Esophagus squamous epithelium (tissue), 5 donors: ENCODE results near the gene CACNB4. TPM values are rescaled to one million over a fixed set of nuclear protein-coding genes. Genes with fewer than 3 reads are reported as not detected.

Source experiments
- DNase-seq: peaks from one replicate; lab custom pipeline; 2025; lab: John Stamatoyannopoulos, UW
- H3K27ac ChIP-seq, 4 donors: fragments of 200-600 bp; sonication (generic); one replicate each; pipeline ENCODE4 v1.5.1; 2016 to 2019; ENCODE audit warnings: mild to moderate bottlenecking in 1 of 4
- H3K27me3 ChIP-seq, 4 donors: fragments of 200-600 bp; sonication (generic); 1 replicate in 3 of 4; 2 replicates in 1 of 4; pipeline versions ENCODE4 v1.5.1 to v1.6.0; 2017 to 2021; ENCODE audit warnings: antibody characterized with exemption in 1 of 4
- H3K36me3 ChIP-seq, 3 donors: fragments of 200-600 bp; sonication (generic); one replicate each; pipeline ENCODE4 v1.5.1; 2016 to 2019
- H3K4me1 ChIP-seq, 3 donors: fragments of 200-600 bp; sonication (generic); one replicate each; pipeline ENCODE4 v1.5.1; 2017 to 2019
- H3K4me3 ChIP-seq, 4 donors: fragments of 200-600 bp; sonication (generic); 1 replicate in 3 of 4; 2 replicates in 1 of 4; pipeline ENCODE4 v1.5.1; 2016 to 2019; ENCODE audit warnings: mild to moderate bottlenecking in 2 of 4, moderate library complexity in 1 of 4
- H3K9me3 ChIP-seq, 3 donors: fragments of 200-600 bp; sonication (generic); one replicate each; pipeline ENCODE4 v1.5.1; 2016 to 2019
- CTCF ChIP-seq, 6 experiments: fragments of 450-650 bp in 4 of 6; fragments of 200-600 bp in 2 of 6; sonication (generic) in 2 of 6; IDR thresholded peaks; one replicate each; pipeline ENCODE4 v1.5.1; 2016 to 2019; ENCODE audit warnings: antibody characterized with exemption in 6 of 6, mild to moderate bottlenecking in 4 of 6, moderate library complexity in 4 of 6
- POLR2A ChIP-seq, 4 donors: fragments of 450-650 bp; IDR thresholded peaks; one replicate each; pipeline ENCODE4 v1.6.1; 2017; ENCODE audit warnings: antibody characterized with exemption in 4 of 4, mild to moderate bottlenecking in 4 of 4, moderate library complexity in 3 of 4
- whole genome bisulfite sequencing, 2 donors: methylation state at CpG; one replicate each; pipeline ENCODE4 v1.1.5; 2018; 5-methylcytosine and 5-hydroxymethylcytosine counted together
- intact Hi-C: fragments of 100-400 bp; cut with DNase I; formaldehyde crosslinking; loops from one replicate; pipeline ENCODE4 v1.15.0; 2022
- total RNA-seq, 4 donors: library from RNA; depleted of rRNA; stranded (reverse); fragments of >200 nt; gene quantifications; one replicate each; pipeline ENCODE4 v1.1.0, GENCODE V29; 2016
- donor health status: DM: yes; HTN: yes; CAD: no.

The CACNB4 gene
- total RNA-seq, 4 donors from 2014 or later, result 6.1 to 11.1 (median 7.2) TPM

GRCh38 chr2:151978709-151979108 lies 120.1 kb downstream of the CACNB4 start:
- no peak for TF ChIP-seq CTCF (IDR thresholded peaks at IDR 0.05)
- TF ChIP-seq POLR2A (IDR thresholded peaks at IDR 0.05), result no peak
- 33 to 60% methylated on average over 7 of the region's 7 CpGs for WGBS, 2 donors
- no peak for DNase-seq

DNA sequence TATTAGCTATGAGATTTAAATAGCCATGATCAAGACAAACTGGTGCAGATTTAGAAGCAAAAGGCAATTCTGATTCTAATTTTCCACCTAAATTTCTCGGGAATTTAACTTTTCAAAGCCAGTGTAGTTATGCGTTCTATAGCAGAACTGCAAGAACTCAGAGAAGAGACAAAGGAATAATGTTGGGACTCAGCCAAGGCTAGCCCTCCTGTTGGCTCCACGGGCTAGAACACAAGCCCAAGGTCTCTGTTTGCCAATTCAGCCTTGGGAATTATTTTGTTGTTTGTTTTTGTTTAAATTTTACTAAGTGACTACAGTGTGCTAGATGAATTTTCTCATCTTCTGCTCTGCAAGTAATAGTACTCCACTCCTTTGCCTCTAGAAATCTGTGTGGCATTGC lies 121.2 kb downstream of the CACNB4 start:
- 64 to 73% methylated on average over 3 of the region's 3 CpGs for WGBS, 2 donors
- Histone ChIP-seq H3K27ac (no peak overlapping the region), H3K9me3 (no peaks in the 10 kb centered on the region), H3K36me3 (no peaks in the 10 kb centered on the region), H3K4me3 (no peak overlapping the region), H3K4me1 (peaks cover 0 to 19% (median 0%) of the 10 kb centered on the region in 3 donors), H3K27me3 (no peaks in the 10 kb centered on the region)
- TF ChIP-seq CTCF (IDR thresholded peaks at IDR 0.05), result no peak
- no peak for TF ChIP-seq POLR2A (IDR thresholded peaks at IDR 0.05)
- DNase-seq, result no peak
- intact Hi-C loops, result no loop called here

More at GRCh38 chr2:151978709-151979108, 120.1 kb downstream of the CACNB4 start:
- H3K4me1 ChIP-seq, result peaks cover 0 to 17% (median 0%) of the 10 kb centered on the region in 3 donors
- H3K27ac ChIP-seq, result no peak overlapping the region
- no peaks in the 10 kb centered on the region for H3K27me3 ChIP-seq
- intact Hi-C loops, result no loop called here
- no peak overlapping the region for H3K4me3 ChIP-seq
- H3K36me3 ChIP-seq, result no peaks in the 10 kb centered on the region
- H3K9me3 ChIP-seq, result no peaks in the 10 kb centered on the region

GRCh38 chr2:151976945-151977353 lies 121.9 kb downstream of the CACNB4 start:
- 88 to 89% methylated on average over 2 of the region's 2 CpGs for WGBS, 2 donors
- Histone ChIP-seq H3K36me3 (no peaks in the 10 kb centered on the region), H3K27me3 (no peaks in the 10 kb centered on the region), H3K27ac (no peak overlapping the region), H3K9me3 (no peaks in the 10 kb centered on the region), H3K4me1 (peaks cover 0 to 19% (median 0%) of the 10 kb centered on the region in 3 donors), H3K4me3 (no peak overlapping the region)
- TF ChIP-seq POLR2A (IDR thresholded peaks at IDR 0.05) (no peak), CTCF (IDR thresholded peaks at IDR 0.05) (no peak)
- no peak for DNase-seq
- intact Hi-C loops, result no loop called here

- 90 to 93% methylated on average over 10 to 15 of the region's 15 CpGs for WGBS, 2 donors
- Histone ChIP-seq H3K27me3 (no peaks in the 10 kb centered on the region), H3K4me1 (peaks cover 0 to 19% (median 0%) of the 10 kb centered on the region in 3 donors), H3K27ac (no peak overlapping the region), H3K4me3 (no peak overlapping the region), H3K36me3 (no peaks in the 10 kb centered on the region), H3K9me3 (no peaks in the 10 kb centered on the region)
- DNase-seq, result no peak
- intact Hi-C loops, result no loop called here
- no peak for TF ChIP-seq CTCF (IDR thresholded peaks at IDR 0.05)
- no peak for TF ChIP-seq POLR2A (IDR thresholded peaks at IDR 0.05)
Measured at GRCh38 chr2:151975460-151976414, 123.1 kb downstream of the CACNB4 start.

DNA sequence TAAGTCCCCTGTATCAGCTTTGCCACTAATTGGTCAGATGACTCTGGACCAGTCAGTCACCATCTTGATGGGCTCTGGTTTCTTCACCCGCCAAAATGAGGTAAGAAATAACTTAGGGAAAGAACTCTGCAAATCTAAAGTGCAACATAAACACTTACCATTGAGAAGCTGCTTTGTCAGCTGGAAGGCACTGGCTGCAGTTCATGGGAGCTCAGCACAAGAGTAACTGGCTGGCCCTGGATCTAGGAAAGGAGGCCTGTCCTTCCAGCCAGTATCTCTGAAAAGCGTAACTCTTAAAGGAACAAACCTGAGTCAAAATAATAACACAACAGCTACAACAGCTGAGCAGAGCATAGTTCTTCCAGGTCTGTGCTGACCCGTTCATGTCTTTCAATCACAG lies 123.9 kb downstream of the CACNB4 start:
- DNase-seq, result no peak
- 81 to 94% methylated on average over 3 of the region's 3 CpGs for WGBS, 2 donors
- Histone ChIP-seq H3K4me1 (peaks cover 0 to 19% (median 0%) of the 10 kb centered on the region in 3 donors), H3K27me3 (no peaks in the 10 kb centered on the region), H3K4me3 (no peak overlapping the region), H3K36me3 (no peaks in the 10 kb centered on the region), H3K27ac (no peak overlapping the region), H3K9me3 (no peaks in the 10 kb centered on the region)
- no peak for TF ChIP-seq CTCF (IDR thresholded peaks at IDR 0.05)
- TF ChIP-seq POLR2A (IDR thresholded peaks at IDR 0.05), result no peak
- intact Hi-C loops, result no loop called here
